Endothelial cell of umbilical vein (primary cell): Measurements from ENCODE around the gene OST4. TPM values are rescaled to one million over a fixed set of nuclear protein-coding genes. Genes with fewer than 3 reads are reported as not detected.
A peak's percentile ranks its signal among the peaks of the same experiment; 100 is the strongest.

Source experiments
- BruUV-seq: library from RNA; stranded (reverse); fragments of 400-500 nt; replicated peaks from 2 replicates; lab custom pipeline; 2021; lab: Mats Ljungman, UMichigan
- CTCF ChIA-PET: fragments of 300-600, 350-600 bp; sonication (Branson Sonifier 250); formaldehyde crosslinking; loops from one replicate; lab custom pipeline; 2021; ENCODE audit warnings: antibody characterized with exemption, inconsistent platforms; lab: Charles Lee
- POLR2A ChIA-PET: fragments of 300-600, 350-600 bp; sonication (Branson Sonifier 250); formaldehyde crosslinking; loops from one replicate; lab custom pipeline; 2021; ENCODE audit warnings: antibody characterized with exemption, inconsistent platforms; lab: Charles Lee
- DNase-seq: peaks from one replicate; pipeline ENCODE4 v3.0.0-alpha.2; 2011; ENCODE audit warnings: low read depth, low spot score
- FAIRE-seq: peaks from 2 replicates; lab custom pipeline; 2011; peaks lifted over from hg19 to GRCh38; lab: Jason Lieb, UNC
- H2AFZ ChIP-seq: 2 replicates; pipeline ENCODE4 v1.6.0; 2012; ENCODE audit warnings: low read depth, low read length, control low read depth, inconsistent platforms
- H3K27ac ChIP-seq: 2 replicates; pipeline ENCODE4 v1.5.1; 2011; ENCODE audit warnings: low read depth, mild to moderate bottlenecking, control low read depth, low read length, moderate library complexity; ENCODE audit not compliant: insufficient read depth
- H3K27me3 ChIP-seq, 2 experiments: 2 replicates each; pipeline versions ENCODE4 v1.6.0 to v1.6.1; 2011; ENCODE audit warnings: low read length in 2 of 2, mixed read lengths in 1 of 2; ENCODE audit not compliant: control insufficient read depth in 2 of 2, insufficient read depth in 2 of 2
- H3K36me3 ChIP-seq, 2 experiments: 2 replicates in 1 of 2; 3 replicates in 1 of 2; pipeline ENCODE4 v1.5.1; 2011; ENCODE audit warnings: low read length in 2 of 2, mild to moderate bottlenecking in 1 of 2, moderate library complexity in 1 of 2; ENCODE audit not compliant: control insufficient read depth in 2 of 2, insufficient read depth in 2 of 2; ENCODE audit errors: extremely low read depth in 1 of 2
- H3K4me1 ChIP-seq: 3 replicates; pipeline ENCODE4 v1.5.1; 2011; ENCODE audit warnings: mild to moderate bottlenecking, low read length; ENCODE audit not compliant: control insufficient read depth, insufficient read depth; ENCODE audit errors: extremely low read depth
- H3K4me2 ChIP-seq: 2 replicates; pipeline ENCODE4 v1.6.1; 2011; ENCODE audit warnings: low read length, control low read depth, mixed read lengths; ENCODE audit not compliant: insufficient read depth
- H3K4me3 ChIP-seq, 3 experiments: fragments of 200-600 bp in 1 of 3; sonication (generic), shearing (Covaris generic) in 1 of 3; replicated peaks in 1 of 3; 2 replicates each; pipeline ENCODE4 v1.5.1; 2011 to 2016; ENCODE audit warnings: control low read depth in 3 of 3, low read length in 3 of 3, mild to moderate bottlenecking in 2 of 3, inconsistent platforms in 1 of 3, low read depth in 1 of 3, moderate library complexity in 1 of 3; ENCODE audit not compliant: insufficient read depth in 1 of 3
- H3K79me2 ChIP-seq: 2 replicates; pipeline ENCODE4 v1.6.0; 2012; ENCODE audit warnings: low read length, inconsistent platforms; ENCODE audit not compliant: control insufficient read depth, insufficient read depth
- H3K9ac ChIP-seq: replicated peaks from 2 replicates; pipeline ENCODE3; 2011; ENCODE audit warnings: low read length, control low read depth; ENCODE audit not compliant: insufficient read depth; ENCODE audit errors: extremely low read depth
- H3K9me1 ChIP-seq: replicated peaks from 3 replicates; pipeline ENCODE4 v1.6.0; 2011; ENCODE audit warnings: mild to moderate bottlenecking, low read length; ENCODE audit not compliant: control insufficient read depth, insufficient read depth; ENCODE audit errors: extremely low read depth
- H3K9me3 ChIP-seq: replicated peaks from 2 replicates; pipeline ENCODE4 v1.5.1; 2012; ENCODE audit warnings: low read length, inconsistent platforms; ENCODE audit not compliant: control insufficient read depth, insufficient read depth
- H4K20me1 ChIP-seq: replicated peaks from 2 replicates; pipeline ENCODE3; 2011; ENCODE audit warnings: mild to moderate bottlenecking, low read length; ENCODE audit not compliant: control insufficient read depth, insufficient read depth; ENCODE audit errors: extremely low read depth
- EZH2 ChIP-seq: IDR thresholded peaks from 2 replicates; pipeline ENCODE4 v1.6.1; 2012; ENCODE audit warnings: borderline replicate concordance, low read depth, mild to moderate bottlenecking, moderate library complexity, low read length, inconsistent platforms; ENCODE audit not compliant: severe bottlenecking
- FOS ChIP-seq: IDR thresholded peaks from 2 replicates; pipeline ENCODE4 v1.6.1; 2011; ENCODE audit warnings: mild to moderate bottlenecking, low read length, moderate library complexity, borderline replicate concordance; ENCODE audit not compliant: insufficient read depth
- GATA2 ChIP-seq: IDR thresholded peaks from 2 replicates; pipeline ENCODE4 v1.7.0; 2011; ENCODE audit warnings: low read depth, mild to moderate bottlenecking, moderate library complexity, mixed read lengths, low read length; ENCODE audit not compliant: insufficient read length, insufficient read depth
- JUN ChIP-seq: IDR thresholded peaks from 2 replicates; pipeline ENCODE4 v1.6.1; 2011; ENCODE audit warnings: borderline replicate concordance, low read depth; ENCODE audit not compliant: insufficient read length, insufficient read depth
- MYC ChIP-seq: IDR thresholded peaks from one replicate; pipeline ENCODE4 v1.6.1; 2011; ENCODE audit warnings: mild to moderate bottlenecking, low read depth, low read length
- POLR2A ChIP-seq: IDR thresholded peaks from 2 replicates; pipeline ENCODE4 v1.6.1; 2012; ENCODE audit warnings: low read depth, mild to moderate bottlenecking, control low read depth, low read length
- POLR2AphosphoS5 ChIP-seq: IDR thresholded peaks from 2 replicates; pipeline ENCODE4 v1.6.1; 2012; ENCODE audit warnings: low read depth, mild to moderate bottlenecking, control low read depth, low read length, moderate library complexity; ENCODE audit not compliant: insufficient read depth
- dilution Hi-C: fragments of 300-500 bp; cut with MboI; formaldehyde crosslinking; loops from one replicate; pipeline ENCODE4 v1.15.0; 2019; ENCODE audit warnings: low sequenced_read_pairs; ENCODE audit not compliant: extremely low pct_ligation_motif_present
- intact Hi-C: fragments of 100-400 bp; cut with micrococcal nuclease; formaldehyde crosslinking; loops from one replicate; pipeline ENCODE4 v1.10.0; 2022
- polyA plus RNA-seq, 4 experiments: library from polyadenylated mRNA; depleted of rRNA in 3 of 4; stranded (reverse) in 3 of 4; unstranded in 1 of 4; fragments of >200 nt; gene quantifications; 2 replicates each; pipeline versions ENCODE4 v1.2.1 to v1.2.3, GENCODE V29; 2011 to 2012; ENCODE audit warnings: missing spikeins in 1 of 4
- total RNA-seq: library from RNA; stranded (reverse); gene quantifications from 2 replicates; pipeline ENCODE4 v1.2.3, GENCODE V29; 2021
- TF ChIP-seq, protein P1 (sequence below), 2 donors: IDR thresholded peaks; 1 replicate in 1 of 2; 2 replicates in 1 of 2; pipeline ENCODE4 v1.5.1; 2011; ENCODE audit warnings: low read length in 2 of 2, mild to moderate bottlenecking in 2 of 2, moderate library complexity in 2 of 2, control low read depth in 1 of 2, inconsistent platforms in 1 of 2, low read depth in 1 of 2; ENCODE audit not compliant: insufficient read depth in 1 of 2; ENCODE audit errors: extremely low read depth in 1 of 2
- TF ChIP-seq, protein P2 (sequence below): IDR thresholded peaks from 2 replicates; pipeline ENCODE4 v1.6.1; 2011; ENCODE audit not compliant: insufficient read depth, insufficient read length

Gene OST4
- total and polyA plus RNA-seq, 2 donors (not counting 3 experiments of a cell fraction or from before 2014, with no cell fraction given), result 415 to 1,189 TPM

DNA sequence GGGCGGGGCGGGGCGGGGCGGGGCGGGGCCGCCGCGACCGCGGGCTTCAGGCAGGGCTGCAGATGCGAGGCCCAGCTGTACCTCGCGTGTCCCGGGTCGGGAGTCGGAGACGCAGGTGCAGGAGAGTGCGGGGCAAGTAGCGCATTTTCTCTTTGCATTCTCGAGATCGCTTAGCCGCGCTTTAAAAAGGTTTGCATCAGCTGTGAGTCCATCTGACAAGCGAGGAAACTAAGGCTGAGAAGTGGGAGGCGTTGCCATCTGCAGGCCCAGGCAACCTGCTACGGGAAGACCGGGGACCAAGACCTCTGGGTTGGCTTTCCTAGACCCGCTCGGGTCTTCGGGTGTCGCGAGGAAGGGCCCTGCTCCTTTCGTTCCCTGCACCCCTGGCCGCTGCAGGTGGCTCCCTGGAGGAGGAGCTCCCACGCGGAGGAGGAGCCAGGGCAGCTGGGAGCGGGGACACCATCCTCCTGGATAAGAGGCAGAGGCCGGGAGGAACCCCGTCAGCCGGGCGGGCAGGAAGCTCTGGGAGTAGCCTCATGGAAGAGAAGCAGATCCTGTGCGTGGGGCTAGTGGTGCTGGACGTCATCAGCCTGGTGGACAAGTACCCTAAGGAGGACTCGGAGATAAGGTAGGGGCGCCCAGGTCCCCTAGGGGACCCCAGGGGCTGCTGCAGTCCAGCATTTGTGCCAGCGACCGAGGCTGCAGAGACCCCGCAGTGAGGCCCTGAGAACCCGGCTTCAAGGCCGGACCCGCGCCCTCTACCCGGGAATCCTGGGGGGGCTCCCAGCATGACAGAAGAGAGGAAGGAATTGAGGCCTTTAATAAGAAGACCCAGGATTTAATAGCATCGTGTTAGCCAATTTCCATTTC is 15.5 kb upstream of the OST4 start, which contains the start of gene KHK:
TSS of gene KHK (plus strand) at position 49 of the 870 bp plus-strand sequence. CDS start at position 537, 488 bp downstream.
- peak; percentile 59 for FAIRE-seq
- H3K4me2 ChIP-seq, result peak within 1 kb of the TSS; percentile 95
- no peaks in the 10 kb centered on the region for H3K36me3 ChIP-seq
- DNase-seq, result no peak
- POLR2A ChIA-PET, result interaction anchor here (0.7 to 0.9 kb wide), 2 partner anchors 12 to 36 kb away, joined by 3 to 7 read pairs; partner anchors contain the start of gene AGBL5
- no TSS peak for BruUV-seq
- CTCF ChIA-PET, result interaction anchor here (0.7 to 6.0 kb wide), 16 partner anchors 9 to 241 kb away, joined by 3 to 39 read pairs (median 4); partner anchors contain the start of genes ABHD1, AGBL5, MPV17 and PREB
- no peaks in the 10 kb centered on the region for H4K20me1 ChIP-seq
- peak within 1 kb of the TSS; percentile 51 for H3K27ac ChIP-seq
- H3K9me1 ChIP-seq, result no peaks in the 10 kb centered on the region
- dilution Hi-C loops (no loop called here), intact Hi-C loops (loop anchor here (1.0 to 5.0 kb wide), 8 partner anchors 37 to 240 kb away; partner anchors contain the start of genes ATRAID, DPYSL5, PREB and SLC5A6)
- TF ChIP-seq, protein P1, sequence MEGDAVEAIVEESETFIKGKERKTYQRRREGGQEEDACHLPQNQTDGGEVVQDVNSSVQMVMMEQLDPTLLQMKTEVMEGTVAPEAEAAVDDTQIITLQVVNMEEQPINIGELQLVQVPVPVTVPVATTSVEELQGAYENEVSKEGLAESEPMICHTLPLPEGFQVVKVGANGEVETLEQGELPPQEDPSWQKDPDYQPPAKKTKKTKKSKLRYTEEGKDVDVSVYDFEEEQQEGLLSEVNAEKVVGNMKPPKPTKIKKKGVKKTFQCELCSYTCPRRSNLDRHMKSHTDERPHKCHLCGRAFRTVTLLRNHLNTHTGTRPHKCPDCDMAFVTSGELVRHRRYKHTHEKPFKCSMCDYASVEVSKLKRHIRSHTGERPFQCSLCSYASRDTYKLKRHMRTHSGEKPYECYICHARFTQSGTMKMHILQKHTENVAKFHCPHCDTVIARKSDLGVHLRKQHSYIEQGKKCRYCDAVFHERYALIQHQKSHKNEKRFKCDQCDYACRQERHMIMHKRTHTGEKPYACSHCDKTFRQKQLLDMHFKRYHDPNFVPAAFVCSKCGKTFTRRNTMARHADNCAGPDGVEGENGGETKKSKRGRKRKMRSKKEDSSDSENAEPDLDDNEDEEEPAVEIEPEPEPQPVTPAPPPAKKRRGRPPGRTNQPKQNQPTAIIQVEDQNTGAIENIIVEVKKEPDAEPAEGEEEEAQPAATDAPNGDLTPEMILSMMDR (IDR thresholded peaks at IDR 0.05; ENCODE audit: extremely low read depth in 1 of 2, insufficient read depth in 1 of 2, low read depth in 1 of 2, low read length in 2 of 2), result no peak
- no peak for TF ChIP-seq FOS
- TF ChIP-seq EZH2, result no peak
- no peak for TF ChIP-seq POLR2AphosphoS5
- TF ChIP-seq, protein P2, sequence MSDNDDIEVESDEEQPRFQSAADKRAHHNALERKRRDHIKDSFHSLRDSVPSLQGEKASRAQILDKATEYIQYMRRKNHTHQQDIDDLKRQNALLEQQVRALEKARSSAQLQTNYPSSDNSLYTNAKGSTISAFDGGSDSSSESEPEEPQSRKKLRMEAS, result no peak
- TF ChIP-seq GATA2, result no peak
- no peak for TF ChIP-seq POLR2A
- no peak for TF ChIP-seq MYC
- no peak for TF ChIP-seq JUN
- peak within 1 kb of the TSS; percentile 98 for H2AFZ ChIP-seq
- no peaks in the 10 kb centered on the region for H3K9me3 ChIP-seq
- no peaks in the 10 kb centered on the region for H3K79me2 ChIP-seq
- peak within 1 kb of the TSS; percentile 69 for H3K9ac ChIP-seq
- H3K27me3 ChIP-seq, result no peaks in the 10 kb centered on the region
- H3K4me3 ChIP-seq, result peak within 1 kb of the TSS; percentile 55 to 73 (median 64)
- peaks cover 5% of the 10 kb centered on the region for H3K4me1 ChIP-seq
